Body of pancreas (tissue), 4 donors: Measurements from ENCODE around the gene SETMAR. TPM values are rescaled to one million over a fixed set of nuclear protein-coding genes. Genes with fewer than 3 reads are reported as not detected.
"Not testable (repeated sequence)": the region's sequence is repeated elsewhere in the genome, so short reads cannot be mapped to it uniquely, and the experiment has no call there.

ENCODE experiments used
- ATAC-seq: fragments of 150-250 bp; one replicate; pipeline ENCODE4 v1.9.1; 2016
- DNase-seq, 4 donors: peaks; one replicate each; pipeline ENCODE4 v3.0.0-alpha.2; 2019
- H3K27ac ChIP-seq, 4 donors: fragments of 200-600 bp; sonication (generic); 1 replicate in 3 of 4; 2 replicates in 1 of 4; pipeline versions ENCODE4 v1.5.1 to v1.6.1; 2016 to 2019; ENCODE audit warnings: mild to moderate bottlenecking in 1 of 4, mixed read lengths in 1 of 4, moderate library complexity in 1 of 4
- H3K27me3 ChIP-seq, 2 donors: fragments of 200-600 bp; sonication (generic); one replicate each; pipeline ENCODE4 v1.6.0; 2016; ENCODE audit warnings: mild to moderate bottlenecking in 1 of 2
- H3K36me3 ChIP-seq, 2 donors: fragments of 200-600 bp; sonication (generic); replicated peaks in 1 of 2; 2 replicates each; pipeline ENCODE4 v1.5.1; 2016; ENCODE audit warnings: low read depth in 2 of 2; ENCODE audit not compliant: insufficient read depth in 1 of 2
- H3K4me1 ChIP-seq: fragments of 200-600 bp; sonication (generic); one replicate; pipeline ENCODE4 v1.6.0; 2016
- H3K4me3 ChIP-seq, 2 donors: fragments of 200-600 bp; sonication (generic); 1 replicate in 1 of 2; 2 replicates in 1 of 2; pipeline ENCODE4 v1.5.1; 2016 to 2019
- H3K9me3 ChIP-seq, 3 donors: fragments of 200-600 bp; sonication (generic); 1 replicate in 2 of 3; 2 replicates in 1 of 3; pipeline ENCODE4 v1.5.1; 2016
- CTCF ChIP-seq, 7 experiments: fragments of 450-650 bp in 4 of 7; fragments of 200-600 bp in 3 of 7; sonication (generic) in 3 of 7; IDR thresholded peaks; one replicate each; pipeline ENCODE4 v1.5.1; 2016 to 2019; ENCODE audit warnings: antibody characterized with exemption in 7 of 7
- POLR2A ChIP-seq, 3 donors: fragments of 450-650 bp; IDR thresholded peaks; one replicate each; pipeline ENCODE4 v1.6.1; 2016; ENCODE audit warnings: antibody characterized with exemption in 3 of 3, mild to moderate bottlenecking in 2 of 3
- WGBS, 2 donors: methylation state at CpG; one replicate each; pipeline ENCODE4 v1.1.5; 2017; 5-methylcytosine and 5-hydroxymethylcytosine counted together
- intact Hi-C: fragments of 100-400 bp; cut with DNase I; formaldehyde crosslinking; loops from one replicate; pipeline ENCODE4 v1.15.1; 2023
- total RNA-seq, 2 donors: library from RNA; depleted of rRNA; stranded (reverse); fragments of >200 nt; gene quantifications; one replicate each; pipeline ENCODE4 v1.1.0, GENCODE V29; 2016

SETMAR gene
- total RNA-seq, 2 donors from 2014 or later: 14.5 to 27.0 TPM

- WGBS, 2 donors: 76 to 96% methylated on average over 1 of the region's 1 CpG
These were observed 23.7 kb downstream of the SETMAR start for GRCh38 chr3:4326868-4327267.

GRCh38 chr3:4329806-4330205 is 26.6 kb downstream of the SETMAR start:
- DNase-seq, H3K27me3 ChIP-seq, H3K27ac ChIP-seq, H3K4me1 ChIP-seq, H3K36me3 ChIP-seq, intact Hi-C loops, H3K4me3 ChIP-seq, ATAC-seq: not testable (repeated sequence)
- peaks cover 0 to 14% (median 0%) of the 10 kb centered on the region in 3 donors for H3K9me3 ChIP-seq

More at GRCh38 chr3:4326868-4327267, 23.7 kb downstream of the SETMAR start:
- ATAC-seq: no peak
- H3K4me3 ChIP-seq: no peak overlapping the region
- intact Hi-C loops: no loop called here
- peaks cover 0 to 14% (median 0%) of the 10 kb centered on the region in 3 donors for H3K9me3 ChIP-seq
- H3K27ac ChIP-seq: no peak overlapping the region
- TF ChIP-seq POLR2A (IDR thresholded peaks at IDR 0.05) (no peak), CTCF (IDR thresholded peaks at IDR 0.05) (no peak)
- no peaks in the 10 kb centered on the region for H3K27me3 ChIP-seq
- no peak for DNase-seq
- no peaks in the 10 kb centered on the region for H3K4me1 ChIP-seq
- H3K36me3 ChIP-seq: no peaks in the 10 kb centered on the region

DNA sequence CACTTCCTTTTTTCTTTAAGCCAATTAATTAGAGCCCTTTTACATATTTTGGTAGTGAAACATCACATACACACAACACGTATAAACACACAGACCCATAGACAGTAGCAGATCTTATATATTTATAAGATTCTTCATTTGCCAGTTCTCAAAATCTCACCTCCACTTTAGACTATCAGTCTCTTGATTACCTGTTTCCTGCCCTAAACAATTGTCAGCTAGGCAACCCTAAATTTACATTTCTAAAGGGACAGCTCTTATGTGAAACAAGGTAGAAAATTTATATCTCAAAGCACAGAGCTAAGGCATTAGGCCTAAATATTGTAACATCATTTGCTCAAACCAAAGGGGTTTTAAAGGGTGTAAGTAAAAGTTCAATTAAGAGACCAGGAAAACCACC is 28.9 kb downstream of the SETMAR start:
- Histone ChIP-seq H3K27ac (no peak overlapping the region), H3K4me3 (no peak overlapping the region), H3K4me1 (no peaks in the 10 kb centered on the region), H3K36me3 (no peaks in the 10 kb centered on the region), H3K27me3 (no peaks in the 10 kb centered on the region), H3K9me3 (peaks cover 0 to 14% (median 0%) of the 10 kb centered on the region in 3 donors)
- 92 to 95% methylated on average over 1 of the region's 1 CpG for WGBS, 2 donors
- intact Hi-C loops: no loop called here
- DNase-seq: no peak
- TF ChIP-seq CTCF (IDR thresholded peaks at IDR 0.05) (no peak), POLR2A (IDR thresholded peaks at IDR 0.05) (no peak)
- no peak for ATAC-seq

- Histone ChIP-seq H3K27ac (no peak overlapping the region), H3K27me3 (no peaks in the 10 kb centered on the region), H3K9me3 (peaks cover 0 to 14% (median 0%) of the 10 kb centered on the region in 3 donors), H3K4me1 (no peaks in the 10 kb centered on the region), H3K36me3 (no peaks in the 10 kb centered on the region), H3K4me3 (no peak overlapping the region)
- ATAC-seq (no peak), DNase-seq (no peak)
- WGBS, 2 donors: 87 to 98% methylated on average over 3 of the region's 3 CpGs
- intact Hi-C loops: no loop called here
- TF ChIP-seq CTCF (IDR thresholded peaks at IDR 0.05): no peak
- no peak for TF ChIP-seq POLR2A (IDR thresholded peaks at IDR 0.05)
These were observed 29.4 kb downstream of the SETMAR start for GRCh38 chr3:4332574-4332973.

GRCh38 chr3:4332991-4333390 is 29.8 kb downstream of the SETMAR start:
- Histone ChIP-seq H3K36me3 (no peaks in the 10 kb centered on the region), H3K27ac (no peak overlapping the region), H3K4me1 (no peaks in the 10 kb centered on the region), H3K9me3 (peaks cover 0 to 14% (median 0%) of the 10 kb centered on the region in 3 donors), H3K4me3 (no peak overlapping the region), H3K27me3 (no peaks in the 10 kb centered on the region)
- TF ChIP-seq POLR2A (IDR thresholded peaks at IDR 0.05) (no peak), CTCF (IDR thresholded peaks at IDR 0.05) (no peak)
- intact Hi-C loops: no loop called here
- ATAC-seq (no peak), DNase-seq (no peak)
- 90 to 95% methylated on average over 2 to 3 of the region's 3 CpGs for WGBS, 2 donors
